ENCODE results near the gene MATN4. TPM values are rescaled to one million over a fixed set of nuclear protein-coding genes. Genes with fewer than 3 reads are reported as not detected.

The MATN4 gene
- total RNA-seq, 2 experiments from 2014 or later = 0.38 TPM; not detected in 1

GRCh38 chr20:45346851-45347250 is 38.8 kb upstream of the MATN4 start:
- no peaks in the 10 kb centered on the region for H3K9me3 ChIP-seq (ENCODE audit: low read length)
- no peak overlapping the region for H3K27ac ChIP-seq (ENCODE audit: low read depth, low read length, poor library complexity, severe bottlenecking)
- peaks cover 11% of the 10 kb centered on the region for H3K4me1 ChIP-seq (ENCODE audit: insufficient read depth, low read length, poor library complexity, severe bottlenecking)
- TF ChIP-seq CTCF (conservative IDR thresholded peaks at IDR 0.05; ENCODE audit: low read length) (no peak), EZH2phosphoT487 (IDR thresholded peaks at IDR 0.05; ENCODE audit: borderline replicate concordance, low read depth, low read length) (no peak)
- ChIA-PET CTCF (ENCODE audit: unreplicated experiment) (interaction anchor here (1.1 kb wide), 1 partner anchor 16 kb away, joined by 3 read pairs; no protein-coding TSS in a partner anchor), POLR2A (no interaction called here)
- no peaks in the 10 kb centered on the region for H3K9me2 ChIP-seq (ENCODE audit: insufficient read depth, low read length)
- no peaks in the 10 kb centered on the region for H3K36me3 ChIP-seq (ENCODE audit: insufficient read depth, low read length)
- no peak overlapping the region for H2AFZ ChIP-seq (ENCODE audit: low read length)
- no peak for DNase-seq (ENCODE audit: low spot score)
- no peak overlapping the region for H3K4me3 ChIP-seq (ENCODE audit: low read depth, low read length, poor library complexity, severe bottlenecking)
- no TSS peak for BruUV-seq (replicated peaks)
- H3K4me2 ChIP-seq (ENCODE audit: low read length) = no peak overlapping the region
- H3K79me2 ChIP-seq (ENCODE audit: insufficient read depth, low read depth, low read length) = no peaks in the 10 kb centered on the region
- no peaks in the 10 kb centered on the region for H4K20me1 ChIP-seq (ENCODE audit: insufficient read depth, low read length)
- intact Hi-C loops (cut with micrococcal nuclease; ENCODE audit: unreplicated experiment) = no loop called here

GRCh38 chr20:45346291-45346718 is 38.2 kb upstream of the MATN4 start:
- ChIA-PET POLR2A (no interaction called here), CTCF (ENCODE audit: unreplicated experiment) (interaction anchor here (1.1 kb wide), 1 partner anchor 16 kb away, joined by 3 read pairs; no protein-coding TSS in a partner anchor)
- TF ChIP-seq EZH2phosphoT487 (IDR thresholded peaks at IDR 0.05; ENCODE audit: borderline replicate concordance, low read depth, low read length) (no peak), CTCF (conservative IDR thresholded peaks at IDR 0.05; ENCODE audit: low read length) (no peak)
- Histone ChIP-seq H3K36me3 (ENCODE audit: insufficient read depth, low read length) (no peaks in the 10 kb centered on the region), H3K4me1 (ENCODE audit: insufficient read depth, low read length, poor library complexity, severe bottlenecking) (peaks cover 15% of the 10 kb centered on the region), H3K9me3 (ENCODE audit: low read length) (no peaks in the 10 kb centered on the region), H3K27ac (ENCODE audit: low read depth, low read length, poor library complexity, severe bottlenecking) (no peak overlapping the region), H3K9me2 (ENCODE audit: insufficient read depth, low read length) (no peaks in the 10 kb centered on the region), H2AFZ (ENCODE audit: low read length) (no peak overlapping the region), H3K4me3 (ENCODE audit: low read depth, low read length, poor library complexity, severe bottlenecking) (no peak overlapping the region), H4K20me1 (ENCODE audit: insufficient read depth, low read length) (no peaks in the 10 kb centered on the region), H3K79me2 (ENCODE audit: insufficient read depth, low read depth, low read length) (no peaks in the 10 kb centered on the region), H3K4me2 (ENCODE audit: low read length) (no peak overlapping the region)
- intact Hi-C loops (cut with micrococcal nuclease; ENCODE audit: unreplicated experiment) = no loop called here
- no peak for DNase-seq (ENCODE audit: low spot score)
- BruUV-seq (replicated peaks) = no TSS peak

GRCh38 chr20:45345104-45345936 is 37.2 kb upstream of the MATN4 start:
- intact Hi-C loops (cut with micrococcal nuclease; ENCODE audit: unreplicated experiment) = no loop called here
- BruUV-seq (replicated peaks) = no TSS peak
- POLR2A ChIA-PET = no interaction called here
- no peak overlapping the region for H3K4me3 ChIP-seq (ENCODE audit: low read depth, low read length, poor library complexity, severe bottlenecking)
- H2AFZ ChIP-seq (ENCODE audit: low read length) = no peak overlapping the region
- H3K27ac ChIP-seq (ENCODE audit: low read depth, low read length, poor library complexity, severe bottlenecking) = no peak overlapping the region
- peaks cover 24% of the 10 kb centered on the region for H3K4me1 ChIP-seq (ENCODE audit: insufficient read depth, low read length, poor library complexity, severe bottlenecking)
- no peaks in the 10 kb centered on the region for H4K20me1 ChIP-seq (ENCODE audit: insufficient read depth, low read length)
- H3K9me2 ChIP-seq (ENCODE audit: insufficient read depth, low read length) = no peaks in the 10 kb centered on the region
- H3K79me2 ChIP-seq (ENCODE audit: insufficient read depth, low read depth, low read length) = no peaks in the 10 kb centered on the region
- CTCF ChIA-PET (ENCODE audit: unreplicated experiment) = interaction anchor here (0.6 to 1.1 kb wide), 2 partner anchors 17 to 887 kb away, joined by 3 to 4 read pairs; no protein-coding TSS in a partner anchor
- H3K9me3 ChIP-seq (ENCODE audit: low read length) = no peaks in the 10 kb centered on the region
- DNase-seq (ENCODE audit: low spot score) = no peak
- no peak overlapping the region for H3K4me2 ChIP-seq (ENCODE audit: low read length)
- TF ChIP-seq EZH2phosphoT487 (IDR thresholded peaks at IDR 0.05; ENCODE audit: borderline replicate concordance, low read depth, low read length) (no peak), CTCF (conservative IDR thresholded peaks at IDR 0.05; ENCODE audit: low read length) (no peak)
- no peaks in the 10 kb centered on the region for H3K36me3 ChIP-seq (ENCODE audit: insufficient read depth, low read length)
